ENCODE measurements around the gene DOK5. TPM values are rescaled to one million over a fixed set of nuclear protein-coding genes. Genes with fewer than 3 reads are reported as not detected.

DOK5 gene
- total and polyA plus RNA-seq, 2 donors from 2014 or later: 4.8 to 5.4 TPM

DNA sequence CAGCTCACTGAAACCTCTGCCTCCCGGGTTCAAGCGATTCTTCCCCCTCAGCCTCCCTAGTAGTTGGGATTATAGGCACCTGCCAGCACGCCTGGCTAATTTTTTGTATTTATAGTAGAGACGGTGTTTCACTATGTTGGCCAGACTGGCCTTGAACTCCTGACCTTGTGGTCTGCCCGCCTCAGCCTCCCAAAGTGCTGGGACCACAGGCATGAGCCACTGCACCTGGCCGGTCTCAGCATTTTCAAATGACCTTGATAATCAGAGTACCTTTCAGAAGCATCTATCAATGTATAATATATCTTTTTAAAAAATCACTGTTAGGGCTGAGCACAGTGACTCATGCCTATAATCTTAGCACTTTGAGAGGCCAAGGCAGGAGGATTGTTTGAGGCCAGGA lies 143.0 kb downstream of the DOK5 start:
- no peak for FAIRE-seq
- intact Hi-C loops (cut with DNase I): no loop called here

GRCh38 chr20:54619181-54619580 lies 143.8 kb downstream of the DOK5 start:
- no peak overlapping the region for H3K27ac ChIP-seq (ENCODE audit: low read depth in 2 of 2, low read length in 2 of 2)
- H3K9ac ChIP-seq (ENCODE audit: low read length in 3 of 3): no peak overlapping the region
- FAIRE-seq: no peak
- intact Hi-C loops (cut with DNase I): no loop called here
- H3K4me1 ChIP-seq (ENCODE audit: control insufficient read depth in 2 of 3, insufficient read depth in 2 of 3, low read depth in 1 of 3, low read length in 3 of 3): peaks cover 0 to 2% (median 0%) of the 10 kb centered on the region in 3 donors
- no peak for TF ChIP-seq CTCF (IDR thresholded peaks at IDR 0.05; ENCODE audit: borderline replicate concordance, extremely low read depth, insufficient read depth)
- H3K4me3 ChIP-seq (ENCODE audit: low read length in 3 of 3): no peak overlapping the region
- H3K27me3 ChIP-seq (ENCODE audit: control insufficient read depth, insufficient read depth, low read length): no peaks in the 10 kb centered on the region
- DNase-seq: no peak
- no peaks in the 10 kb centered on the region for H3K36me3 ChIP-seq (ENCODE audit: control insufficient read depth in 2 of 3, insufficient read depth in 3 of 3, low read length in 3 of 3)
- no peaks in the 10 kb centered on the region for H3K9me3 ChIP-seq (ENCODE audit: control insufficient read depth in 2 of 3, insufficient read depth in 1 of 3, low read length in 3 of 3)

More for the DNA sequence above, 143.0 kb downstream of the DOK5 start:
- no peak for TF ChIP-seq CTCF (IDR thresholded peaks at IDR 0.05; ENCODE audit: borderline replicate concordance, extremely low read depth, insufficient read depth)
- Histone ChIP-seq H3K4me1 (ENCODE audit: control insufficient read depth in 2 of 3, insufficient read depth in 2 of 3, low read depth in 1 of 3, low read length in 3 of 3) (no peaks in the 10 kb centered on the region), H3K36me3 (ENCODE audit: control insufficient read depth in 2 of 3, insufficient read depth in 3 of 3, low read length in 3 of 3) (no peaks in the 10 kb centered on the region), H3K4me3 (ENCODE audit: low read length in 3 of 3) (no peak overlapping the region), H3K27me3 (ENCODE audit: control insufficient read depth, insufficient read depth, low read length) (no peaks in the 10 kb centered on the region), H3K27ac (ENCODE audit: low read depth in 2 of 2, low read length in 2 of 2) (no peak overlapping the region), H3K9ac (ENCODE audit: low read length in 3 of 3) (no peak overlapping the region), H3K9me3 (ENCODE audit: control insufficient read depth in 2 of 3, insufficient read depth in 1 of 3, low read length in 3 of 3) (no peaks in the 10 kb centered on the region)
- DNase-seq: no peak

- H3K27me3 ChIP-seq (ENCODE audit: control insufficient read depth, insufficient read depth, low read length): no peaks in the 10 kb centered on the region
- no peak overlapping the region for H3K27ac ChIP-seq (ENCODE audit: low read depth in 2 of 2, low read length in 2 of 2)
- intact Hi-C loops (cut with DNase I): no loop called here
- H3K9me3 ChIP-seq (ENCODE audit: control insufficient read depth in 2 of 3, insufficient read depth in 1 of 3, low read length in 3 of 3): no peaks in the 10 kb centered on the region
- no peak for TF ChIP-seq CTCF (IDR thresholded peaks at IDR 0.05; ENCODE audit: borderline replicate concordance, extremely low read depth, insufficient read depth)
- H3K4me3 ChIP-seq (ENCODE audit: low read length in 3 of 3): no peak overlapping the region
- H3K36me3 ChIP-seq (ENCODE audit: control insufficient read depth in 2 of 3, insufficient read depth in 3 of 3, low read length in 3 of 3): no peaks in the 10 kb centered on the region
- H3K4me1 ChIP-seq (ENCODE audit: control insufficient read depth in 2 of 3, insufficient read depth in 2 of 3, low read depth in 1 of 3, low read length in 3 of 3): peaks cover 0 to 2% (median 0%) of the 10 kb centered on the region in 3 donors
- no peak overlapping the region for H3K9ac ChIP-seq (ENCODE audit: low read length in 3 of 3)
- DNase-seq: no peak
- FAIRE-seq: no peak
These were observed 144.3 kb downstream of the DOK5 start for GRCh38 chr20:54619682-54620081.

DNA sequence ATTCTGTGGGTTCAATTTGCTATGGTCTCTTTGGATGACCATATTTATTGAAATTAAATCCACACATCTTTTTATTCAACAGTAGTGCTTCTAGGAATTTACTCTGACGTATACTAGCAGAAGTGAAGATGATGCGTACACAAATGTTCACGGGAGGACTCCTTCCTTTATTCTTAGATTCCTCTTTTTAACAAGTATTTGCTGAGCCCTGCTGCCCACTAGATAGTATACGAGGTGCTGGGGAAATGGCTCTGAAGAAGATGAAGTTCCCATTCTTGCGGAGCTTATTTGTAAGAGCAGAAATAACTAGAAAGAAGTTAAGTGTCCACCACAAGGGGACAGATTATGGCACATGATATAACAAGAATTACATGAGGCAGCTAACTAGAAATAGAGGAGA lies 145.2 kb downstream of the DOK5 start:
- no peak overlapping the region for H3K9ac ChIP-seq (ENCODE audit: low read length in 3 of 3)
- FAIRE-seq (no peak), DNase-seq (no peak)
- H3K27ac ChIP-seq (ENCODE audit: low read depth in 2 of 2, low read length in 2 of 2): no peak overlapping the region
- TF ChIP-seq CTCF (IDR thresholded peaks at IDR 0.05; ENCODE audit: borderline replicate concordance, extremely low read depth, insufficient read depth): no peak
- no peak overlapping the region for H3K4me3 ChIP-seq (ENCODE audit: low read length in 3 of 3)
- intact Hi-C loops (cut with DNase I): no loop called here
- no peaks in the 10 kb centered on the region for H3K9me3 ChIP-seq (ENCODE audit: control insufficient read depth in 2 of 3, insufficient read depth in 1 of 3, low read length in 3 of 3)
- H3K36me3 ChIP-seq (ENCODE audit: control insufficient read depth in 2 of 3, insufficient read depth in 3 of 3, low read length in 3 of 3): no peaks in the 10 kb centered on the region
- H3K27me3 ChIP-seq (ENCODE audit: control insufficient read depth, insufficient read depth, low read length): no peaks in the 10 kb centered on the region
- H3K4me1 ChIP-seq (ENCODE audit: control insufficient read depth in 2 of 3, insufficient read depth in 2 of 3, low read depth in 1 of 3, low read length in 3 of 3): peaks cover 0 to 2% (median 0%) of the 10 kb centered on the region in 3 donors

Measured in kidney (tissue), 14 donors.